ENCODE measurements around the gene TTBK1. TPM values are rescaled to one million over a fixed set of nuclear protein-coding genes. Genes with fewer than 3 reads are reported as not detected.

Gene TTBK1
- total and polyA plus RNA-seq, 10 of the 15 experiments (the other 5 are each of a cell fraction or from before 2014, with no cell fraction given), result 0.05 to 0.27 TPM; not detected in 8

- Histone ChIP-seq H3K79me2 (ENCODE audit: control insufficient read depth, insufficient read depth, low read length) (no peaks in the 10 kb centered on the region), H3K36me3 (ENCODE audit: control insufficient read depth in 2 of 2, insufficient read depth in 2 of 2, low read length in 1 of 2) (no peaks in the 10 kb centered on the region), H3K4me2 (ENCODE audit: control insufficient read depth, insufficient read depth) (no peak overlapping the region), H2AFZ (ENCODE audit: control insufficient read depth, low read depth, low read length) (no peak overlapping the region), H3K4me3 (no peak overlapping the region), H4K20me1 (ENCODE audit: control insufficient read depth, insufficient read depth) (no peaks in the 10 kb centered on the region), H3K9me3 (replicated peaks; ENCODE audit: control insufficient read depth, insufficient read depth, low read length) (peaks cover 2% of the 10 kb centered on the region; the same call in 2 of the 3 replicates), H3K27me3 (replicated peaks in 1 of 2; ENCODE audit: control insufficient read depth in 2 of 2, insufficient read depth in 2 of 2, low read length in 1 of 2) (peaks cover 8 to 9% of the 10 kb centered on the region in 2 experiments), H3K27ac (ENCODE audit: control insufficient read depth, insufficient read depth) (no peak overlapping the region), H3K9ac (ENCODE audit: control insufficient read depth, insufficient read depth, low read length) (no peak overlapping the region), H3K4me1 (ENCODE audit: control insufficient read depth, insufficient read depth, low read length) (peaks cover 9% of the 10 kb centered on the region)
- ATAC-seq (no peak), FAIRE-seq (no peak), DNase-seq (ENCODE audit: low read depth, low spot score) (no peak)
- POLR2A ChIA-PET, result interaction anchor here (1.3 kb wide), 1 partner anchor 11 kb away, joined by 3 read pairs; no protein-coding TSS in a partner anchor
- RAD21 ChIA-PET (ENCODE audit: unreplicated experiment), result no interaction called here
- SMC1A ChIA-PET (ENCODE audit: uncharacterized antibody, unreplicated experiment), result no interaction called here
- CTCF ChIA-PET, result interaction anchor here (1.6 to 1.7 kb wide), 2 partner anchors 12 to 17 kb away, joined by 4 read pairs; partner anchors contain the start of gene DNPH1
- in situ Hi-C loops (cut with MboI), result no loop called here
- intact Hi-C loops (cut with micrococcal nuclease; ENCODE audit: unreplicated experiment), result no loop called here
- TF ChIP-seq NFYA (IDR thresholded peaks at IDR 0.05; ENCODE audit: borderline replicate concordance, low read depth, low read length) (no peak), TCF12 (IDR thresholded peaks at IDR 0.05; ENCODE audit: low read depth, low read length) (no peak), KLF5 (IDR thresholded peaks at IDR 0.05; ENCODE audit: partially characterized antibody) (no peak), YBX1 (IDR thresholded peaks at IDR 0.05) (no peak), ZSCAN29 (IDR thresholded peaks at IDR 0.05) (no peak), NRF1 (conservative IDR thresholded peaks at IDR 0.05; ENCODE audit: low read depth, low read length) (no peak), SKIL (IDR thresholded peaks at IDR 0.05; ENCODE audit: low read depth, poor library complexity, severe bottlenecking) (no peak), RCOR1 (conservative IDR thresholded peaks at IDR 0.05; ENCODE audit: low read depth, low read length) (no peak), MYB (IDR thresholded peaks at IDR 0.05; ENCODE audit: borderline replicate concordance, low read depth, low read length) (no peak), EZH2 (IDR thresholded peaks at IDR 0.05; ENCODE audit: borderline replicate concordance, control insufficient read depth, low read depth, low read length) (no peak)
- BruUV-seq (replicated peaks), result no TSS peak
- 57% methylated on average over 2 of the region's 2 CpGs for WGBS (ENCODE audit: insufficient coverage, insufficient replicate concordance, low lambda C conversion rate, missing lambda C conversion rate)
Observed at GRCh38 chr6:43241446-43241845, 1.8 kb upstream of the TTBK1 start.

Measured in GM12878 (cell line).